ENCODE results near the gene GPN2.
A peak's percentile ranks its signal among the peaks of the same experiment; 100 is the strongest.
"Not testable (repeated sequence)": the region's sequence is repeated elsewhere in the genome, so short reads cannot be mapped to it uniquely, and the experiment has no call there.

The GPN2 gene

GRCh38 chr1:26879793-26880192 lies 10.3 kb downstream of the GPN2 start:
- H3K4me1 Mint-ChIP-seq (ENCODE audit: low read depth) = no peaks in the 10 kb centered on the region
- H3K27ac Mint-ChIP-seq = no peak overlapping the region
- no peak overlapping the region for H3K4me3 Mint-ChIP-seq
- peaks cover 48% of the 10 kb centered on the region for H3K36me3 Mint-ChIP-seq (ENCODE audit: low read depth)
- H3K9me3 Mint-ChIP-seq = no peaks in the 10 kb centered on the region
- no peaks in the 10 kb centered on the region for H3K27me3 Mint-ChIP-seq

GRCh38 chr1:26877326-26877725 lies 12.8 kb downstream of the GPN2 start:
- no peak overlapping the region for H3K27ac Mint-ChIP-seq
- H3K27me3 Mint-ChIP-seq = no peaks in the 10 kb centered on the region
- peaks cover 26% of the 10 kb centered on the region for H3K36me3 Mint-ChIP-seq (ENCODE audit: low read depth)
- H3K4me3 Mint-ChIP-seq = no peak overlapping the region
- H3K4me1 Mint-ChIP-seq (ENCODE audit: low read depth) = no peaks in the 10 kb centered on the region
- H3K9me3 Mint-ChIP-seq = no peaks in the 10 kb centered on the region

GRCh38 chr1:26874896-26875295 lies 15.2 kb downstream of the GPN2 start:
- no peak overlapping the region for H3K27ac Mint-ChIP-seq
- no peaks in the 10 kb centered on the region for H3K9me3 Mint-ChIP-seq
- H3K27me3 Mint-ChIP-seq = no peaks in the 10 kb centered on the region
- H3K4me1 Mint-ChIP-seq (ENCODE audit: low read depth) = no peaks in the 10 kb centered on the region
- peaks cover 16% of the 10 kb centered on the region for H3K36me3 Mint-ChIP-seq (ENCODE audit: low read depth)
- no peak overlapping the region for H3K4me3 Mint-ChIP-seq

GRCh38 chr1:26873097-26873496 lies 17.0 kb downstream of the GPN2 start:
- not testable (repeated sequence) for H3K36me3 Mint-ChIP-seq (ENCODE audit: low read depth); H3K27ac Mint-ChIP-seq; H3K4me3 Mint-ChIP-seq; H3K4me1 Mint-ChIP-seq (ENCODE audit: low read depth); H3K27me3 Mint-ChIP-seq; H3K9me3 Mint-ChIP-seq

- Mint-ChIP-seq H3K4me1 (ENCODE audit: low read depth) (peaks cover 23% of the 10 kb centered on the region), H3K36me3 (ENCODE audit: low read depth) (no peaks in the 10 kb centered on the region), H3K9me3 (no peaks in the 10 kb centered on the region), H3K27me3 (no peaks in the 10 kb centered on the region), H3K4me3 (peak overlapping the region; percentile 84), H3K27ac (peak overlapping the region; percentile 91)
These were observed 25.2 kb downstream of the GPN2 start for GRCh38 chr1:26864610-26865480.

GRCh38 chr1:26863685-26864077 lies 26.4 kb downstream of the GPN2 start:
- H3K9me3 Mint-ChIP-seq = no peaks in the 10 kb centered on the region
- H3K27ac Mint-ChIP-seq = no peak overlapping the region
- peak overlapping the region; percentile 84 for H3K4me3 Mint-ChIP-seq
- peaks cover 23% of the 10 kb centered on the region for H3K4me1 Mint-ChIP-seq (ENCODE audit: low read depth)
- no peaks in the 10 kb centered on the region for H3K36me3 Mint-ChIP-seq (ENCODE audit: low read depth)
- no peaks in the 10 kb centered on the region for H3K27me3 Mint-ChIP-seq

GRCh38 chr1:26862781-26863684 lies 27.1 kb downstream of the GPN2 start, which contains the start of gene SFN:
Gene SFN (plus strand): TSS chr1:26863149. CDS start chr1:26863213, 64 bp downstream.
- H3K4me1 Mint-ChIP-seq (ENCODE audit: low read depth) = peaks cover 23% of the 10 kb centered on the region
- H3K4me3 Mint-ChIP-seq = peak within 1 kb of the TSS; percentile 84
- H3K9me3 Mint-ChIP-seq = no peaks in the 10 kb centered on the region
- peak within 1 kb of the TSS; percentile 58 for H3K27ac Mint-ChIP-seq
- H3K27me3 Mint-ChIP-seq = no peaks in the 10 kb centered on the region
- H3K36me3 Mint-ChIP-seq (ENCODE audit: low read depth) = no peaks in the 10 kb centered on the region

- H3K9me3 Mint-ChIP-seq = no peaks in the 10 kb centered on the region
- H3K27me3 Mint-ChIP-seq = no peaks in the 10 kb centered on the region
- H3K4me3 Mint-ChIP-seq = no peak overlapping the region
- peaks cover 23% of the 10 kb centered on the region for H3K4me1 Mint-ChIP-seq (ENCODE audit: low read depth)
- H3K36me3 Mint-ChIP-seq (ENCODE audit: low read depth) = no peaks in the 10 kb centered on the region
- H3K27ac Mint-ChIP-seq = no peak overlapping the region
These were observed 28.1 kb downstream of the GPN2 start for GRCh38 chr1:26861889-26862378.

- Mint-ChIP-seq H3K27me3 (no peaks in the 10 kb centered on the region), H3K27ac (no peak overlapping the region), H3K4me1 (ENCODE audit: low read depth) (peaks cover 23% of the 10 kb centered on the region), H3K4me3 (no peak overlapping the region), H3K36me3 (ENCODE audit: low read depth) (no peaks in the 10 kb centered on the region), H3K9me3 (no peaks in the 10 kb centered on the region)
These were observed 28.8 kb downstream of the GPN2 start for GRCh38 chr1:26861286-26861701.

GRCh38 chr1:26858891-26859640 lies 31.0 kb downstream of the GPN2 start:
- Mint-ChIP-seq H3K9me3 (no peaks in the 10 kb centered on the region), H3K27ac (no peak overlapping the region), H3K4me3 (no peak overlapping the region), H3K36me3 (ENCODE audit: low read depth) (peaks cover 18% of the 10 kb centered on the region), H3K4me1 (ENCODE audit: low read depth) (peaks cover 15% of the 10 kb centered on the region), H3K27me3 (no peaks in the 10 kb centered on the region)

- H3K27ac Mint-ChIP-seq = no peak overlapping the region
- peaks cover 6% of the 10 kb centered on the region for H3K4me1 Mint-ChIP-seq (ENCODE audit: low read depth)
- H3K36me3 Mint-ChIP-seq (ENCODE audit: low read depth) = peaks cover 24% of the 10 kb centered on the region
- no peaks in the 10 kb centered on the region for H3K9me3 Mint-ChIP-seq
- no peaks in the 10 kb centered on the region for H3K27me3 Mint-ChIP-seq
- no peak overlapping the region for H3K4me3 Mint-ChIP-seq
These were observed 31.9 kb downstream of the GPN2 start for GRCh38 chr1:26858160-26858559.

GRCh38 chr1:26857473-26858060 lies 32.5 kb downstream of the GPN2 start:
- Mint-ChIP-seq H3K27me3 (no peaks in the 10 kb centered on the region), H3K4me3 (no peak overlapping the region), H3K36me3 (ENCODE audit: low read depth) (peaks cover 29% of the 10 kb centered on the region), H3K27ac (no peak overlapping the region), H3K4me1 (ENCODE audit: low read depth) (peaks cover 5% of the 10 kb centered on the region), H3K9me3 (no peaks in the 10 kb centered on the region)

- Mint-ChIP-seq H3K4me3 (no peak overlapping the region), H3K27me3 (no peaks in the 10 kb centered on the region), H3K4me1 (ENCODE audit: low read depth) (no peaks in the 10 kb centered on the region), H3K27ac (peak overlapping the region; percentile 21), H3K36me3 (ENCODE audit: low read depth) (peaks cover 37% of the 10 kb centered on the region), H3K9me3 (no peaks in the 10 kb centered on the region)
These were observed 33.2 kb downstream of the GPN2 start for GRCh38 chr1:26856604-26857469.
